ENCODE results near the gene P2RX2. TPM values are rescaled to one million over a fixed set of nuclear protein-coding genes. Genes with fewer than 3 reads are reported as not detected.

P2RX2 gene
- total and polyA plus RNA-seq, 8 donors: 0.08 to 12.0 (median 0.37) TPM; not detected in 3

GRCh38 chr12:132649226-132649945 lies 30.8 kb downstream of the P2RX2 start:
- no peak for FAIRE-seq
- WGBS, 2 donors: 95 to 96% methylated on average over 27 of the region's 27 CpGs
- TF ChIP-seq, protein P1, sequence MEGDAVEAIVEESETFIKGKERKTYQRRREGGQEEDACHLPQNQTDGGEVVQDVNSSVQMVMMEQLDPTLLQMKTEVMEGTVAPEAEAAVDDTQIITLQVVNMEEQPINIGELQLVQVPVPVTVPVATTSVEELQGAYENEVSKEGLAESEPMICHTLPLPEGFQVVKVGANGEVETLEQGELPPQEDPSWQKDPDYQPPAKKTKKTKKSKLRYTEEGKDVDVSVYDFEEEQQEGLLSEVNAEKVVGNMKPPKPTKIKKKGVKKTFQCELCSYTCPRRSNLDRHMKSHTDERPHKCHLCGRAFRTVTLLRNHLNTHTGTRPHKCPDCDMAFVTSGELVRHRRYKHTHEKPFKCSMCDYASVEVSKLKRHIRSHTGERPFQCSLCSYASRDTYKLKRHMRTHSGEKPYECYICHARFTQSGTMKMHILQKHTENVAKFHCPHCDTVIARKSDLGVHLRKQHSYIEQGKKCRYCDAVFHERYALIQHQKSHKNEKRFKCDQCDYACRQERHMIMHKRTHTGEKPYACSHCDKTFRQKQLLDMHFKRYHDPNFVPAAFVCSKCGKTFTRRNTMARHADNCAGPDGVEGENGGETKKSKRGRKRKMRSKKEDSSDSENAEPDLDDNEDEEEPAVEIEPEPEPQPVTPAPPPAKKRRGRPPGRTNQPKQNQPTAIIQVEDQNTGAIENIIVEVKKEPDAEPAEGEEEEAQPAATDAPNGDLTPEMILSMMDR (IDR thresholded peaks at IDR 0.05): no peak

GRCh38 chr12:132651444-132652100 lies 33.0 kb downstream of the P2RX2 start:
- Histone ChIP-seq H3K27me3 (no peaks in the 10 kb centered on the region), H3K36me3 (peaks cover 0 to 2% (median 0%) of the 10 kb centered on the region in 3 donors), H3K4me1 (no peaks in the 10 kb centered on the region), H3K9me3 (no peaks in the 10 kb centered on the region), H3K4me3 (no peak overlapping the region), H3K27ac (no peak overlapping the region)
- no peak for FAIRE-seq
- ATAC-seq: no peak
- TF ChIP-seq, protein P1 (IDR thresholded peaks at IDR 0.05): no peak
- no peak for DNase-seq
- intact Hi-C loops (cut with DNase I): no loop called here
- WGBS, 2 donors: 85 to 89% methylated on average over 9 of the region's 9 CpGs

More at GRCh38 chr12:132649226-132649945, 30.8 kb downstream of the P2RX2 start:
- ATAC-seq (no peak), DNase-seq (no peak)
- no peaks in the 10 kb centered on the region for H3K27me3 ChIP-seq
- H3K4me1 ChIP-seq: no peaks in the 10 kb centered on the region
- no peak overlapping the region for H3K27ac ChIP-seq
- no peaks in the 10 kb centered on the region for H3K36me3 ChIP-seq
- intact Hi-C loops (cut with DNase I): no loop called here
- no peaks in the 10 kb centered on the region for H3K9me3 ChIP-seq
- H3K4me3 ChIP-seq: no peak overlapping the region

GRCh38 chr12:132653567-132654290 lies 35.2 kb downstream of the P2RX2 start:
- H3K27me3 ChIP-seq: no peaks in the 10 kb centered on the region
- TF ChIP-seq, protein P1 (IDR thresholded peaks at IDR 0.05): no peak
- no peak for FAIRE-seq
- peaks cover 3 to 22% (median 7%) of the 10 kb centered on the region in 3 donors for H3K36me3 ChIP-seq
- intact Hi-C loops (cut with DNase I): no loop called here
- ATAC-seq: no peak
- no peak overlapping the region for H3K4me3 ChIP-seq
- no peak for DNase-seq
- 88 to 95% methylated on average over 7 of the region's 7 CpGs for WGBS, 2 donors
- no peak overlapping the region for H3K27ac ChIP-seq
- no peaks in the 10 kb centered on the region for H3K9me3 ChIP-seq
- H3K4me1 ChIP-seq: no peaks in the 10 kb centered on the region

GRCh38 chr12:132657004-132657727 lies 38.6 kb downstream of the P2RX2 start:
- WGBS, 2 donors: 96 to 97% methylated on average over 12 of the region's 12 CpGs
- TF ChIP-seq, protein P1 (IDR thresholded peaks at IDR 0.05): no peak
- no peak for DNase-seq
- H3K4me1 ChIP-seq: no peaks in the 10 kb centered on the region
- no peak for FAIRE-seq
- H3K27ac ChIP-seq: no peak overlapping the region
- intact Hi-C loops (cut with DNase I): no loop called here
- H3K36me3 ChIP-seq: peaks cover 3 to 40% (median 7%) of the 10 kb centered on the region in 3 donors
- no peak overlapping the region for H3K4me3 ChIP-seq
- ATAC-seq: no peak
- no peaks in the 10 kb centered on the region for H3K9me3 ChIP-seq
- H3K27me3 ChIP-seq: no peaks in the 10 kb centered on the region
